Trophoblast cell (in vitro differentiated cells and primary cell): ENCODE results near the gene GIMAP5.

Experiments
- DNase-seq, 2 donors: peaks; one replicate each; pipeline ENCODE4 v3.0.0-alpha.2; 2016
- H2AFZ ChIP-seq: 2 replicates; pipeline ENCODE4 v1.6.1; 2013; ENCODE audit warnings: low read length, moderate library complexity, mild to moderate bottlenecking; ENCODE audit not compliant: insufficient read depth, poor library complexity
- H2AK5ac ChIP-seq: 2 replicates; pipeline ENCODE4 v1.6.1; 2013; ENCODE audit warnings: mild to moderate bottlenecking, low read length
- H2BK120ac ChIP-seq: 2 replicates; pipeline ENCODE4 v1.6.1; 2013; ENCODE audit warnings: low read length, mild to moderate bottlenecking, moderate library complexity; ENCODE audit not compliant: insufficient read depth, poor library complexity
- H2BK12ac ChIP-seq: 2 replicates; pipeline ENCODE4 v1.6.1; 2013; ENCODE audit warnings: mild to moderate bottlenecking, low read length, moderate library complexity
- H2BK5ac ChIP-seq: 2 replicates; pipeline ENCODE4 v1.6.1; 2013; ENCODE audit warnings: low read length, low read depth, moderate library complexity, mild to moderate bottlenecking; ENCODE audit not compliant: poor library complexity
- H3K14ac ChIP-seq: 2 replicates; pipeline ENCODE4 v1.6.1; 2013; ENCODE audit warnings: mild to moderate bottlenecking, low read length
- H3K18ac ChIP-seq: 2 replicates; pipeline ENCODE4 v1.6.1; 2013; ENCODE audit warnings: mild to moderate bottlenecking, low read length
- H3K23ac ChIP-seq: 2 replicates; pipeline ENCODE4 v1.6.1; 2013; ENCODE audit warnings: low read length
- H3K27ac ChIP-seq: 2 replicates; pipeline ENCODE4 v1.5.1; 2013; ENCODE audit warnings: low read depth, mild to moderate bottlenecking, inconsistent platforms, low read length, moderate library complexity
- H3K27me3 ChIP-seq: 2 replicates; pipeline ENCODE4 v1.6.1; 2013; ENCODE audit warnings: inconsistent platforms, mild to moderate bottlenecking, low read length, moderate library complexity; ENCODE audit not compliant: insufficient read depth
- H3K36me3 ChIP-seq, 2 experiments: 1 replicate in 1 of 2; 2 replicates in 1 of 2; pipeline ENCODE4 v1.6.1; 2013; ENCODE audit warnings: low read length in 2 of 2, mild to moderate bottlenecking in 2 of 2, moderate library complexity in 1 of 2; ENCODE audit not compliant: insufficient read depth in 2 of 2, control insufficient read depth in 1 of 2
- H3K4ac ChIP-seq: 2 replicates; pipeline ENCODE4 v1.6.1; 2013; ENCODE audit warnings: low read depth, mild to moderate bottlenecking, low read length, moderate library complexity
- H3K4me1 ChIP-seq, 2 experiments: 1 replicate in 1 of 2; 2 replicates in 1 of 2; pipeline ENCODE4 v1.6.1; 2013; ENCODE audit warnings: low read length in 2 of 2, mild to moderate bottlenecking in 2 of 2, moderate library complexity in 1 of 2; ENCODE audit not compliant: insufficient read depth in 2 of 2, control insufficient read depth in 1 of 2
- H3K4me2 ChIP-seq: 2 replicates; pipeline ENCODE4 v1.6.1; 2013; ENCODE audit warnings: inconsistent platforms, mild to moderate bottlenecking, low read length, moderate library complexity
- H3K4me3 ChIP-seq: 2 replicates; pipeline ENCODE4 v1.5.1; 2013; ENCODE audit warnings: mild to moderate bottlenecking, low read depth, low read length, inconsistent platforms
- H3K79me1 ChIP-seq: one replicate; pipeline ENCODE4 v1.6.1; 2013; ENCODE audit warnings: low read length
- H3K79me2 ChIP-seq: 2 replicates; pipeline ENCODE4 v1.6.1; 2013; ENCODE audit warnings: low read length, mild to moderate bottlenecking; ENCODE audit not compliant: control insufficient read depth, insufficient read depth, poor library complexity
- H3K9ac ChIP-seq: 2 replicates; pipeline ENCODE4 v1.6.1; 2013; ENCODE audit warnings: mild to moderate bottlenecking, low read length
- H3K9me3 ChIP-seq: 2 replicates; pipeline ENCODE4 v1.6.1; 2013; ENCODE audit warnings: low read depth, mild to moderate bottlenecking, control low read depth, inconsistent platforms, low read length; ENCODE audit not compliant: insufficient read depth
- H4K12ac ChIP-seq: 2 replicates; pipeline ENCODE4 v1.6.1; 2013; ENCODE audit warnings: low read depth, mild to moderate bottlenecking, low read length, moderate library complexity
- H4K8ac ChIP-seq: 2 replicates; pipeline ENCODE4 v1.6.1; 2013; ENCODE audit warnings: low read depth, mild to moderate bottlenecking, low read length, moderate library complexity
- H4K91ac ChIP-seq: one replicate; pipeline ENCODE4 v1.6.1; 2013; ENCODE audit warnings: low read depth, mild to moderate bottlenecking, low read length, moderate library complexity
- WGBS: extraction: QIAGEN DNeasy Blood & Tissue Kit; methylation state at CpG from one replicate; pipeline ENCODE4 v1.1.7; 2013; ENCODE audit warnings: missing lambda C conversion rate; ENCODE audit not compliant: insufficient read length, insufficient coverage; ENCODE audit errors: extremely low coverage; 5-methylcytosine and 5-hydroxymethylcytosine counted together

GIMAP5 gene

GRCh38 chr7:150728609-150729008, 8.6 kb upstream of the GIMAP5 start:
- Histone ChIP-seq H2AK5ac (no peak overlapping the region), H3K23ac (no peak overlapping the region), H3K27me3 (no peaks in the 10 kb centered on the region), H3K18ac (no peak overlapping the region), H3K9ac (no peak overlapping the region), H3K4ac (no peak overlapping the region), H3K4me1 (no peaks in the 10 kb centered on the region), H3K36me3 (no peaks in the 10 kb centered on the region), H3K4me2 (no peak overlapping the region), H4K12ac (no peak overlapping the region), H4K91ac (no peak overlapping the region), H2AFZ (no peak overlapping the region), H3K79me2 (no peaks in the 10 kb centered on the region), H3K14ac (no peak overlapping the region), H2BK5ac (no peak overlapping the region), H2BK12ac (no peak overlapping the region), H3K27ac (no peak overlapping the region), H2BK120ac (no peak overlapping the region), H3K9me3 (peaks cover 7% of the 10 kb centered on the region), H3K4me3 (no peak overlapping the region), H3K79me1 (no peaks in the 10 kb centered on the region), H4K8ac (no peak overlapping the region)
- no peak for DNase-seq

- no peak overlapping the region for H4K91ac ChIP-seq
- no peak overlapping the region for H2AFZ ChIP-seq
- no peak overlapping the region for H3K14ac ChIP-seq
- no peak overlapping the region for H3K27ac ChIP-seq
- H3K4ac ChIP-seq: no peak overlapping the region
- H2BK120ac ChIP-seq: no peak overlapping the region
- H4K8ac ChIP-seq: no peak overlapping the region
- no peaks in the 10 kb centered on the region for H3K4me1 ChIP-seq
- peaks cover 3% of the 10 kb centered on the region for H3K27me3 ChIP-seq
- H2AK5ac ChIP-seq: no peak overlapping the region
- H3K79me2 ChIP-seq: no peaks in the 10 kb centered on the region
- no peak overlapping the region for H3K9ac ChIP-seq
- H3K36me3 ChIP-seq: no peaks in the 10 kb centered on the region
- H2BK5ac ChIP-seq: no peak overlapping the region
- no peak overlapping the region for H3K4me3 ChIP-seq
- H3K4me2 ChIP-seq: no peak overlapping the region
- H3K18ac ChIP-seq: no peak overlapping the region
- no peak for DNase-seq
- no peaks in the 10 kb centered on the region for H3K79me1 ChIP-seq
- H4K12ac ChIP-seq: no peak overlapping the region
- H2BK12ac ChIP-seq: no peak overlapping the region
- peaks cover 4% of the 10 kb centered on the region for H3K9me3 ChIP-seq
- no CpG with 5 or more reads among the region's 1 CpG for WGBS
- H3K23ac ChIP-seq: no peak overlapping the region
These were observed 5.3 kb upstream of the GIMAP5 start for GRCh38 chr7:150731916-150732315.

GRCh38 chr7:150732786-150733481, 4.3 kb upstream of the GIMAP5 start:
- WGBS: no CpG with 5 or more reads among the region's 5 CpGs
- Histone ChIP-seq H3K36me3 (no peaks in the 10 kb centered on the region), H3K14ac (no peak overlapping the region), H4K12ac (no peak overlapping the region), H3K79me2 (no peaks in the 10 kb centered on the region), H3K9ac (no peak overlapping the region), H2BK12ac (no peak overlapping the region), H2BK5ac (no peak overlapping the region), H2BK120ac (no peak overlapping the region), H3K27ac (no peak overlapping the region), H3K18ac (no peak overlapping the region), H2AK5ac (no peak overlapping the region), H3K27me3 (peaks cover 3% of the 10 kb centered on the region), H3K4me2 (no peak overlapping the region), H2AFZ (no peak overlapping the region), H3K4ac (no peak overlapping the region), H3K23ac (no peak overlapping the region), H4K8ac (no peak overlapping the region), H4K91ac (no peak overlapping the region), H3K79me1 (no peaks in the 10 kb centered on the region), H3K4me1 (no peaks in the 10 kb centered on the region), H3K4me3 (no peak overlapping the region), H3K9me3 (peaks cover 2% of the 10 kb centered on the region)
- no peak for DNase-seq

GRCh38 chr7:150733482-150734095, 3.6 kb upstream of the GIMAP5 start:
- Histone ChIP-seq H3K4me3 (no peak overlapping the region), H3K79me1 (no peaks in the 10 kb centered on the region), H3K9ac (no peak overlapping the region), H4K91ac (no peak overlapping the region), H3K14ac (no peak overlapping the region), H3K9me3 (peaks cover 2% of the 10 kb centered on the region), H2AFZ (no peak overlapping the region), H3K36me3 (no peaks in the 10 kb centered on the region), H4K12ac (no peak overlapping the region), H2BK12ac (no peak overlapping the region), H3K4me2 (no peak overlapping the region), H2BK5ac (no peak overlapping the region), H3K27ac (no peak overlapping the region), H3K18ac (no peak overlapping the region), H3K4ac (no peak overlapping the region), H3K4me1 (no peaks in the 10 kb centered on the region), H3K27me3 (peaks cover 5% of the 10 kb centered on the region), H2BK120ac (no peak overlapping the region), H3K79me2 (no peaks in the 10 kb centered on the region), H3K23ac (no peak overlapping the region), H2AK5ac (no peak overlapping the region), H4K8ac (no peak overlapping the region)
- no peak for DNase-seq
- WGBS: no CpG with 5 or more reads among the region's 5 CpGs
